CD14-positive monocyte (primary cell): ENCODE measurements around the gene EXT2. TPM values are rescaled to one million over a fixed set of nuclear protein-coding genes. Genes with fewer than 3 reads are reported as not detected.

Source experiments
- DNase-seq, 3 donors: peaks; one replicate each; pipeline ENCODE4 v3.0.0-alpha.2; 2011 to 2022
- H2AFZ ChIP-seq: 2 replicates; pipeline ENCODE4 v1.6.0; 2012; ENCODE audit warnings: mild to moderate bottlenecking, low read depth, low read length, inconsistent platforms; ENCODE audit not compliant: insufficient read depth, poor library complexity, severe bottlenecking
- H3K27ac ChIP-seq, 2 donors: 1 replicate in 1 of 2; 2 replicates in 1 of 2; pipeline ENCODE4 v1.5.1; 2012 to 2013; ENCODE audit warnings: low read length in 2 of 2, control low read depth in 1 of 2, inconsistent platforms in 1 of 2, low read depth in 1 of 2, mild to moderate bottlenecking in 1 of 2
- H3K27me3 ChIP-seq, 2 donors: one replicate each; pipeline versions ENCODE4 v1.6.0 to v1.6.1; 2011 to 2013; ENCODE audit warnings: low read length in 2 of 2; ENCODE audit not compliant: control insufficient read depth in 2 of 2, insufficient read depth in 2 of 2
- H3K36me3 ChIP-seq, 2 donors: replicated peaks in 1 of 2; 1 replicate in 1 of 2; 2 replicates in 1 of 2; pipeline versions ENCODE4 v1.5.1 to v1.6.1; 2012 to 2013; ENCODE audit warnings: low read length in 2 of 2, control low read depth in 1 of 2, inconsistent platforms in 1 of 2, mild to moderate bottlenecking in 1 of 2; ENCODE audit not compliant: insufficient read depth in 2 of 2, control insufficient read depth in 1 of 2
- H3K4me1 ChIP-seq, 2 donors: 1 replicate in 1 of 2; 2 replicates in 1 of 2; pipeline versions ENCODE4 v1.5.1 to v1.6.1; 2012 to 2013; ENCODE audit warnings: low read length in 2 of 2, control low read depth in 1 of 2, inconsistent platforms in 1 of 2, mild to moderate bottlenecking in 1 of 2, moderate library complexity in 1 of 2; ENCODE audit not compliant: insufficient read depth in 2 of 2, control insufficient read depth in 1 of 2
- H3K4me2 ChIP-seq: replicated peaks from 2 replicates; pipeline ENCODE3; 2012; ENCODE audit warnings: low read length, moderate library complexity, mild to moderate bottlenecking; ENCODE audit not compliant: poor library complexity, severe bottlenecking; ENCODE audit errors: extremely low read depth
- H3K4me3 ChIP-seq, 3 experiments: fragments of 200-600 bp in 1 of 3; sonication (generic) in 1 of 3; replicated peaks in 1 of 3; 1 replicate in 2 of 3; 2 replicates in 1 of 3; pipeline ENCODE4 v1.5.1; 2011 to 2013; ENCODE audit warnings: low read length in 3 of 3, mild to moderate bottlenecking in 3 of 3, control low read depth in 2 of 3, low read depth in 2 of 3, inconsistent platforms in 1 of 3, moderate library complexity in 1 of 3
- H3K79me2 ChIP-seq: 2 replicates; pipeline ENCODE4 v1.6.0; 2012; ENCODE audit warnings: mild to moderate bottlenecking, control low read depth, inconsistent platforms, low read length, moderate library complexity; ENCODE audit not compliant: insufficient read depth
- H3K9ac ChIP-seq: 2 replicates; pipeline ENCODE4 v1.6.0; 2017; ENCODE audit warnings: low read length, mild to moderate bottlenecking; ENCODE audit not compliant: insufficient read depth, poor library complexity, severe bottlenecking
- H3K9me3 ChIP-seq, 2 donors: replicated peaks in 1 of 2; 1 replicate in 1 of 2; 2 replicates in 1 of 2; pipeline versions ENCODE4 v1.5.1 to v1.6.1; 2012 to 2013; ENCODE audit warnings: low read length in 2 of 2, control low read depth in 1 of 2; ENCODE audit not compliant: control insufficient read depth in 1 of 2, insufficient read depth in 1 of 2
- H4K20me1 ChIP-seq: 2 replicates; pipeline ENCODE4 v1.6.0; 2012; ENCODE audit warnings: mild to moderate bottlenecking, low read length, control low read depth, moderate library complexity; ENCODE audit not compliant: insufficient read depth
- H3K27ac Mint-ChIP-seq, 7 donors: one replicate each; pipeline ENCODE4 v1.8.0; 2020; ENCODE audit warnings: mild to moderate bottlenecking in 7 of 7, mixed read lengths in 7 of 7, moderate library complexity in 6 of 7, inconsistent platforms in 2 of 7
- H3K27me3 Mint-ChIP-seq, 3 donors: one replicate each; pipeline ENCODE4 v1.8.0; 2021 to 2022; ENCODE audit warnings: low read depth in 3 of 3, mild to moderate bottlenecking in 3 of 3, mixed read lengths in 3 of 3, moderate library complexity in 3 of 3, inconsistent platforms in 1 of 3
- H3K36me3 Mint-ChIP-seq, 2 donors: one replicate each; pipeline ENCODE4 v1.8.0; 2020; ENCODE audit warnings: mixed read lengths in 2 of 2, inconsistent platforms in 1 of 2, mild to moderate bottlenecking in 1 of 2
- H3K4me1 Mint-ChIP-seq: one replicate; pipeline ENCODE4 v1.8.0; 2020; ENCODE audit warnings: mild to moderate bottlenecking, mixed read lengths
- H3K4me3 Mint-ChIP-seq, 2 donors: one replicate each; pipeline ENCODE4 v1.8.0; 2020; ENCODE audit warnings: mild to moderate bottlenecking in 2 of 2, mixed read lengths in 2 of 2, moderate library complexity in 1 of 2
- H3K9me3 Mint-ChIP-seq, 7 donors: one replicate each; pipeline ENCODE4 v1.8.0; 2020 to 2022; ENCODE audit warnings: mixed read lengths in 7 of 7, mild to moderate bottlenecking in 6 of 7, moderate library complexity in 6 of 7, inconsistent platforms in 2 of 7
- CTCF ChIP-seq: fragments of 200-600 bp; IDR thresholded peaks from one replicate; pipeline ENCODE4 v1.8.0; 2022; ENCODE audit warnings: antibody characterized with exemption, mild to moderate bottlenecking
- WGBS: methylation state at CpG from one replicate; pipeline ENCODE4 v1.1.5; 2013; ENCODE audit warnings: missing lambda C conversion rate; ENCODE audit not compliant: insufficient coverage; 5-methylcytosine and 5-hydroxymethylcytosine counted together
- intact Hi-C, 2 donors: fragments of 100-400 bp; cut with micrococcal nuclease; formaldehyde crosslinking; loops; one replicate each; pipeline versions ENCODE4 v1.15.0 to v1.15.1; 2023
- polyA plus RNA-seq, 3 donors: library from polyadenylated mRNA; depleted of rRNA in 1 of 3; unstranded in 2 of 3; stranded (reverse) in 1 of 3; fragments of 300-500 nt in 2 of 3; fragments of >200 nt in 1 of 3; fragmentation: Illumina TruSeq in 2 of 3; gene quantifications; 1 replicate in 2 of 3; 2 replicates in 1 of 3; pipeline ENCODE4 v1.2.3, GENCODE V29; 2012 to 2021

The EXT2 gene
- polyA plus RNA-seq, 3 donors: 17.2 to 41.1 (median 34.2) TPM

GRCh38 chr11:44171518-44171917, 76.0 kb downstream of the EXT2 start:
- no peak for DNase-seq
- Histone ChIP-seq H3K79me2 (no peaks in the 10 kb centered on the region), H3K27ac (no peak overlapping the region), H3K27me3 (no peaks in the 10 kb centered on the region), H3K9me3 (no peaks in the 10 kb centered on the region), H3K4me1 (no peaks in the 10 kb centered on the region), H3K9ac (no peak overlapping the region), H3K36me3 (peaks cover 0 to 15% of the 10 kb centered on the region in 2 donors), H4K20me1 (no peaks in the 10 kb centered on the region), H2AFZ (no peak overlapping the region), H3K4me3 (no peak overlapping the region), H3K4me2 (no peak overlapping the region)
- H3K27ac Mint-ChIP-seq: no peak overlapping the region
- H3K27me3 Mint-ChIP-seq: peaks cover 0 to 1% (median 0%) of the 10 kb centered on the region in 3 donors
- H3K4me1 Mint-ChIP-seq: no peaks in the 10 kb centered on the region
- peaks cover 21 to 33% of the 10 kb centered on the region in 2 donors for H3K36me3 Mint-ChIP-seq
- intact Hi-C loops: no loop called here
- H3K4me3 Mint-ChIP-seq: no peak overlapping the region
- no peak for TF ChIP-seq CTCF
- 83% methylated on average over 2 of the region's 4 CpGs for WGBS
- H3K9me3 Mint-ChIP-seq: no peaks in the 10 kb centered on the region

- Mint-ChIP-seq H3K36me3 (peaks cover 20 to 36% of the 10 kb centered on the region in 2 donors), H3K27ac (no peak overlapping the region), H3K4me1 (no peaks in the 10 kb centered on the region), H3K4me3 (no peak overlapping the region), H3K9me3 (no peaks in the 10 kb centered on the region), H3K27me3 (peaks cover 0 to 1% (median 0%) of the 10 kb centered on the region in 3 donors)
- Histone ChIP-seq H2AFZ (no peak overlapping the region), H3K9me3 (no peaks in the 10 kb centered on the region), H3K36me3 (peaks cover 0 to 15% of the 10 kb centered on the region in 2 donors), H3K27me3 (no peaks in the 10 kb centered on the region), H3K4me2 (no peak overlapping the region), H3K27ac (no peak overlapping the region), H3K4me3 (no peak overlapping the region), H4K20me1 (no peaks in the 10 kb centered on the region), H3K79me2 (no peaks in the 10 kb centered on the region), H3K4me1 (no peaks in the 10 kb centered on the region), H3K9ac (no peak overlapping the region)
- DNase-seq: no peak
- intact Hi-C loops: no loop called here
- WGBS: 100% methylated on average over 1 of the region's 3 CpGs
- TF ChIP-seq CTCF: no peak
Measured at GRCh38 chr11:44172966-44173365, 77.5 kb downstream of the EXT2 start.
